Prostate gland (tissue), 2 donors: Measurements from ENCODE around the gene GPATCH2L. TPM values are rescaled to one million over a fixed set of nuclear protein-coding genes. Genes with fewer than 3 reads are reported as not detected.

Experiments used
- DNase-seq: peaks from one replicate; pipeline ENCODE4 v3.0.0-alpha.2; 2019; ENCODE audit warnings: low spot score
- H3K27ac ChIP-seq, 2 donors: fragments of 200-600 bp; sonication (generic); 2 replicates each; pipeline ENCODE4 v1.5.1; 2017 to 2019
- H3K27me3 ChIP-seq: fragments of 200-600 bp; sonication (generic); replicated peaks from 2 replicates; pipeline ENCODE4 v1.5.1; 2019; ENCODE audit not compliant: insufficient read depth
- H3K36me3 ChIP-seq, 2 donors: fragments of 200-600 bp; sonication (generic); 1 replicate in 1 of 2; 2 replicates in 1 of 2; pipeline versions ENCODE4 v1.5.1 to v1.8.1; 2017 to 2019
- H3K4me1 ChIP-seq: fragments of 200-600 bp; sonication (generic); replicated peaks from 2 replicates; pipeline ENCODE4 v1.5.1; 2019
- H3K4me3 ChIP-seq, 2 donors: fragments of 200-600 bp; sonication (generic); 2 replicates each; pipeline ENCODE4 v1.5.1; 2017 to 2019
- H3K9me3 ChIP-seq: fragments of 200-600 bp; sonication (generic); 2 replicates; pipeline ENCODE4 v1.5.1; 2017
- POLR2A ChIP-seq: fragments of 450-650 bp; IDR thresholded peaks from one replicate; pipeline ENCODE4 v1.6.1; 2016; ENCODE audit warnings: antibody characterized with exemption, mild to moderate bottlenecking
- POLR2AphosphoS5 ChIP-seq: sonication (generic); formaldehyde crosslinking; IDR thresholded peaks from one replicate; pipeline ENCODE4 v1.6.1; 2017; ENCODE audit warnings: antibody characterized with exemption
- WGBS: methylation state at CpG from one replicate; pipeline ENCODE4 v1.1.5; 2018; 5-methylcytosine and 5-hydroxymethylcytosine counted together
- intact Hi-C: fragments of 100-400 bp; cut with DNase I; formaldehyde crosslinking; loops from one replicate; pipeline ENCODE4 v1.14.2; 2022
- total RNA-seq, 2 donors: library from RNA; depleted of rRNA; stranded (reverse); fragments of >200 nt; gene quantifications; one replicate each; pipeline ENCODE4 v1.1.0, GENCODE V29; 2016
- TF ChIP-seq, protein P1 (sequence below), 4 experiments: fragments of 200-600 bp in 2 of 4; fragments of 450-650 bp in 2 of 4; sonication (generic) in 2 of 4; IDR thresholded peaks; 1 replicate in 3 of 4; 2 replicates in 1 of 4; pipeline ENCODE4 v1.5.1; 2016 to 2019; ENCODE audit warnings: antibody characterized with exemption in 4 of 4, mild to moderate bottlenecking in 2 of 4, moderate library complexity in 2 of 4

GPATCH2L gene
- total RNA-seq, 2 donors from 2014 or later: 39.0 to 60.3 TPM

GRCh38 chr14:76245097-76245496, 93.4 kb downstream of the GPATCH2L start:
- H3K4me3 ChIP-seq: no peak overlapping the region
- 67% methylated on average over 1 of the region's 1 CpG for WGBS
- DNase-seq: no peak
- intact Hi-C loops: no loop called here
- H3K4me1 ChIP-seq: no peaks in the 10 kb centered on the region
- H3K27me3 ChIP-seq: no peaks in the 10 kb centered on the region
- H3K27ac ChIP-seq: no peak overlapping the region
- H3K9me3 ChIP-seq: no peaks in the 10 kb centered on the region
- TF ChIP-seq, protein P1, sequence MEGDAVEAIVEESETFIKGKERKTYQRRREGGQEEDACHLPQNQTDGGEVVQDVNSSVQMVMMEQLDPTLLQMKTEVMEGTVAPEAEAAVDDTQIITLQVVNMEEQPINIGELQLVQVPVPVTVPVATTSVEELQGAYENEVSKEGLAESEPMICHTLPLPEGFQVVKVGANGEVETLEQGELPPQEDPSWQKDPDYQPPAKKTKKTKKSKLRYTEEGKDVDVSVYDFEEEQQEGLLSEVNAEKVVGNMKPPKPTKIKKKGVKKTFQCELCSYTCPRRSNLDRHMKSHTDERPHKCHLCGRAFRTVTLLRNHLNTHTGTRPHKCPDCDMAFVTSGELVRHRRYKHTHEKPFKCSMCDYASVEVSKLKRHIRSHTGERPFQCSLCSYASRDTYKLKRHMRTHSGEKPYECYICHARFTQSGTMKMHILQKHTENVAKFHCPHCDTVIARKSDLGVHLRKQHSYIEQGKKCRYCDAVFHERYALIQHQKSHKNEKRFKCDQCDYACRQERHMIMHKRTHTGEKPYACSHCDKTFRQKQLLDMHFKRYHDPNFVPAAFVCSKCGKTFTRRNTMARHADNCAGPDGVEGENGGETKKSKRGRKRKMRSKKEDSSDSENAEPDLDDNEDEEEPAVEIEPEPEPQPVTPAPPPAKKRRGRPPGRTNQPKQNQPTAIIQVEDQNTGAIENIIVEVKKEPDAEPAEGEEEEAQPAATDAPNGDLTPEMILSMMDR (IDR thresholded peaks at IDR 0.05): no peak
- TF ChIP-seq POLR2A (no peak), POLR2AphosphoS5 (no peak)
- H3K36me3 ChIP-seq: no peaks in the 10 kb centered on the region

- H3K9me3 ChIP-seq: no peaks in the 10 kb centered on the region
- WGBS: 11% methylated on average over 9 of the region's 9 CpGs
- H3K36me3 ChIP-seq: no peaks in the 10 kb centered on the region
- H3K27me3 ChIP-seq: no peaks in the 10 kb centered on the region
- DNase-seq: no peak
- no peak overlapping the region for H3K4me3 ChIP-seq
- no peaks in the 10 kb centered on the region for H3K4me1 ChIP-seq
- no peak overlapping the region for H3K27ac ChIP-seq
- TF ChIP-seq POLR2AphosphoS5 (no peak), POLR2A (no peak)
- TF ChIP-seq, protein P1 (IDR thresholded peaks at IDR 0.05): no peak
- intact Hi-C loops: no loop called here
Measured at GRCh38 chr14:76250302-76250701, 98.6 kb downstream of the GPATCH2L start.

- H3K4me3 ChIP-seq: no peak overlapping the region
- WGBS: 71% methylated on average over 3 of the region's 3 CpGs
- H3K9me3 ChIP-seq: no peaks in the 10 kb centered on the region
- H3K36me3 ChIP-seq: no peaks in the 10 kb centered on the region
- no peak for TF ChIP-seq POLR2AphosphoS5
- TF ChIP-seq, protein P1 (IDR thresholded peaks at IDR 0.05): no peak
- TF ChIP-seq POLR2A: no peak
- DNase-seq: no peak
- no peaks in the 10 kb centered on the region for H3K27me3 ChIP-seq
- H3K27ac ChIP-seq: no peak overlapping the region
- H3K4me1 ChIP-seq: no peaks in the 10 kb centered on the region
- intact Hi-C loops: no loop called here
Measured at GRCh38 chr14:76252471-76252870, 100.7 kb downstream of the GPATCH2L start.

DNA sequence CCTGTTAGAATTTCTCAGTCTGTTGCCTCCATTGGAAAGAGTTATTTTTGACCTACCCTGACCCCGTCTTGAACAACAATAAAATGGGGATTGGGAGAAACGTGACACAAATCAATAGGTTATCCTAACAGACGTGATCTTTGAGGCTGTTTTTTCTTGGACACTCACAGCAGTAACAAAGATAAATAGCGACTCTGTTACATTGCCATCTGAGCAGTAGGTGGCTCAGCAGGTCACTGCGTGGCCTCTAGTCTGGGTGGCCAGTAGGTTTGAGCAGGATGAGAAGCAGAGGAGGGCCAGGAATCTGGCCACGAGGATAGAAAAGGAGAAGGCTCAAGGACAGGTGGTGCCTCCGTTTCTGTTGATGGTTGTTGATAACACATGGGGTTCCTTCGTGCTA, 101.4 kb downstream of the GPATCH2L start:
- H3K9me3 ChIP-seq: no peaks in the 10 kb centered on the region

DNA sequence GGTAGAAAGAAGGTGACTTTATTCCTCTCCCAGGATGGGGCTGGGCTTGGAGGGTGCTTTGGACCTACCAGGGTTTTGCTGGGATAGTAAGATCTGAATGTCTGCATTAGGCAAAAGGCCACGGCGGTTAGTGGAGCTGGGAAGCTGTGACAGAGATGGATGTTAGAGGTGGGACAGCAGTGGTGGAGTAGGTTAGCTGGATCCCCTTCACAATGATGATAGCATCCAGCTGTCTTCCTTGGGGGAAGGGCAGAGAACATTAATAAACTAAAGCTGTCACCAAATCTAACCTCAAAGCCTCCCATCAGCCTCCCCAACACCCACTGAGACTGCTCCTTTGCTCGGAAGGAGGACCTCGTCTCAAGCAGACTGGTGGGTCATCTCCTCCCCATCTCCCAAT, 104.8 kb downstream of the GPATCH2L start:
- H3K9me3 ChIP-seq: no peaks in the 10 kb centered on the region
- H3K27me3 ChIP-seq: no peaks in the 10 kb centered on the region
- H3K4me3 ChIP-seq: no peak overlapping the region
- no peak overlapping the region for H3K27ac ChIP-seq
- intact Hi-C loops: no loop called here
- DNase-seq: no peak
- no peaks in the 10 kb centered on the region for H3K36me3 ChIP-seq
- WGBS: 63% methylated on average over 4 of the region's 4 CpGs
- no peaks in the 10 kb centered on the region for H3K4me1 ChIP-seq
- TF ChIP-seq POLR2A (no peak), POLR2AphosphoS5 (no peak)
- TF ChIP-seq, protein P1 (IDR thresholded peaks at IDR 0.05): no peak

More for the DNA sequence above, 101.4 kb downstream of the GPATCH2L start:
- H3K4me1 ChIP-seq: no peaks in the 10 kb centered on the region
- no peaks in the 10 kb centered on the region for H3K36me3 ChIP-seq
- no peak overlapping the region for H3K27ac ChIP-seq
- intact Hi-C loops: no loop called here
- TF ChIP-seq, protein P1 (IDR thresholded peaks at IDR 0.05): no peak
- H3K27me3 ChIP-seq: no peaks in the 10 kb centered on the region
- no peak overlapping the region for H3K4me3 ChIP-seq
- no peak for DNase-seq
- 78% methylated on average over 8 of the region's 8 CpGs for WGBS
